Stimulated activated CD8-positive, alpha-beta memory T cell treated with anti-CD3 and anti-CD28 coated beads, Interleukin-15, amount 100 ng/mL, for 48 hours (primary cell): ENCODE measurements around the gene TSSC4.

Experiments
- DNase-seq, 2 donors: peaks; one replicate each; pipeline ENCODE4 v3.0.0-alpha.2; 2020; ENCODE audit warnings: low read depth in 2 of 2

TSSC4 gene

GRCh38 chr11:2369320-2369719 lies 31.2 kb upstream of the TSSC4 start:
- DNase-seq: no peak

- DNase-seq: no peak
Observed at GRCh38 chr11:2369896-2370295, 30.7 kb upstream of the TSSC4 start.

- DNase-seq: no peak
Observed at GRCh38 chr11:2374456-2375201, 25.9 kb upstream of the TSSC4 start.

DNA sequence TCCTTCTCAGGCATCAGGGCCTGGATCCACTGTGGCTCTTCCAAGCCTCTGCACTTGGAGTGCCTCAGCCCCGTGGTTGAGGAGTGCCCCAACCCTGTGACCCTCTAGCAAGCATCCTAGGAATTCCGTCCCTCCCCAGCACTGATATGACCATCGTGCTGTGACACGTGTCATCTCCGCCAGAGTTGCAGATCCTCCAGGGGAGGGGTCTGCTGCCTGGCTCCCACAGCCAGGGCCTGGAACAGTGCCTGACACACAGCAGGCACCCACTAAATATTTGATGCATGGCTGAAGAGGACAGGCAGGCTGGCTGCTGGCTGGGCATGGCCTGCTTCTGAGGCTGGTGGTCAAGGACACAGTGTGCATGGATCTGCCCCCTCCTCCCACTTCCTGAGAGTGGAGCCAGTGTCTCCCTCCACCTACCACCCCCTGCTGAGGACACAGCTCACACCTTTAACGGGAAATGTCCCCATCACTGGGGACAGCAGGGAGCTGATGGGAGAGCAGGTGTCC lies 25.2 kb upstream of the TSSC4 start:
- DNase-seq: no peak

DNA sequence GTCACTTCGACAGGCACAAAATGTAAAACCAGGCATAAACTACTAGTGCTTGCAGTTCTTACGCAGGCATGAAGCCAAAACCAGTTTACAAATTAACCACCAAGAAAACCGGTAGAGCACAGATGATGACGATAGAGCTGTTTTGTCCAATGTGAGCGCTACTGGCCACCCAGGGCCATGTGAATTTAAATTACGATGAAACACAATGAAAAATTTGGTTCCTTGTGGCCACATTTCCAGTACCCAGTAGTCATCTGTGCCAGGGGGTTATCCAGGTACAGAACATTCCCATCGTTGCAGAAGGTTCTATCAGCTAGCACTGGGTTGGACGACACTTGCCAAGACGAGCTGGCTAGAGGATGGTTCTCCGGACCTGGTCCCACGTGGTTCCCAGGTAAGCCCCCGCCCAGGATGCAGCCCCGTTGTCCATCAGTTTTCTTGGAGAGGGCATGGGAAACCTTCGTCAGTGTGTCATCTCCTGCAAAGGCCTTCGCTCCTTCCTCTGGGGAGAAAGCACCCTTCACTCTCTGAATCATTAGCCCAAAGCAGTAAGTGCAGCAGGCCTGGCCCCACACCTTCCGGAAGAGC lies 24.5 kb upstream of the TSSC4 start:
- no peak for DNase-seq

DNA sequence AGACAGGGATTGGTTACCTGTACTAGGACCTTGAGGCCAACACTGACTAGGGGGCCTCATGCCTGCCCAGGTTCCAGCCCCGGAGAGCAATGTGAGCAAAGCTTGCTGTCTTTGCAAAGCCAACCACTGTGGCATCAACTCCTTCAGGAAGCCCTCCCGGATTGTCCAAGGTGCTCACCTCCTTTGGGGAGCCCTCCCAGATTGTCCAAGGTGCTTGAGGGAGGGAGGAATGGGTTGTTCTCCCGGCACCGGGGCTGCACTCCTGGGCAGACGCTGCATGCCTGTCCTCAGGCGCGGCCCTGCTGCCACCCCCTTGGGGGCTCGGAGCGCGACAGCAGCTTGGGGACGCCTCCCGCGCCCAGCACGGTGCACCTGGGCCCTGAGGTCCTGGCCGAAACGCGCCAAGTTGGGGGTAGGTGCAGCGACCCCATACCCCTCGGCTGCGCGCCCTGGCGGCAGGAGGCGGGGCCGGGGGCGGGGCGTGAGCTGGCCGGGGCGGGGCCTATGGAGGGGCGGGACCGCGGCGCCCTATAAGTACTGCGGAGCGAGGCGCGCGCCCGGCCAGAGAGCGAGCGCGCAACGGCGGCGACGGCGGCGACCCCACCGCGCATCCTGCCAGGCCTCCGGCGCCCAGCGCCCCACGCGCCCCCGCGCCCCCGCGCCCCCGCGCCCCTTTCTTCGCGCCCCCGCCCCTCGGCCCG lies 23.6 kb upstream of the TSSC4 start, which contains the start of gene CD81:
Gene CD81 (plus strand): TSS at position 560 of the 701 bp plus-strand sequence. CDS start 240 bp downstream, outside the sequence.
- DNase-seq: peak; percentile 34 to 40

DNA sequence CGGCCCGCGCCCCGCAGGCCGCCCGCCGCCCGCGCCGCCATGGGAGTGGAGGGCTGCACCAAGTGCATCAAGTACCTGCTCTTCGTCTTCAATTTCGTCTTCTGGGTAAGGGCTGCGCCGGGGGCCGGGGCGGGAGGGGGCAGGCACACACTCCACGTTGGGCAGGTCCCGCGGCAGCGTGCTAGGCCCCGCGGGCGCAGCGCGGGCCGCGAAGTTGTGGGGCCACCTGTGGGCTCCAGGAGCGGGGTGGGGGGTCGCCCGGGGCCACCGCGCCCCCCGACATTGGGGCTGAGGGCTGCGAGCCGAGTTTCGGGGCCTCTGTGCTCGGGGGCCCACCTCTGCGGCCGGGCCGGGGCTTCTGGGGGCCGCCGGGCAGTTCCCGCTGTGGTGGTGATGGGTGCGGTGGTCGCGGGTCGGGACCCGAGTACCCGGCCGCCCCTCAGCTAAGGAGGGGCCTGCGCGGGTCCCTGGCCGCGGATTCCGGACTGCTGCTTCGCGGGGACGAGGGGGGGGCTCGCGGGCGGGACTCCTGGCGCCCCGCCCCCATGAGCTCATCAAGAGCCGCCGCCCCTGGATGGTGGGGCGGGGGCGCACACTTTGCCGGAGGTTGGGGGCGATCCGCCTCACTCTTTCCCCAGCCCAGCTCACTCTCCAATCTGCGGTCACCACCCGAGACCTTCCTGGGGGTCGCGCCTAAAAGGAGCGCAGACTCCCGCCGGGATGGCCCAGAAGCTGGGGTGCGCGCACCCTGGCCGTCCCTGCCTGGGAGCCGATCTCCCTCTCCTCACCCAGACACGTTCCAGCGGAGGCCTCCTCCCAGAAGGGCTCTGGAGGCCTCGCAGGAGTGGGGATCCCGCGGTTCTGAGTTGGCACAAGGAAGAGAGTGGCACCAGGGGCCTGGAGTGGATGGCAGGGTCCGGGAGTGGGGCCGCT lies 22.8 kb upstream of the TSSC4 start:
- peak in 1 of 2 donors; percentile 43 for DNase-seq

- no peak for DNase-seq
Observed at GRCh38 chr11:2378527-2379210, 21.9 kb upstream of the TSSC4 start.

DNA sequence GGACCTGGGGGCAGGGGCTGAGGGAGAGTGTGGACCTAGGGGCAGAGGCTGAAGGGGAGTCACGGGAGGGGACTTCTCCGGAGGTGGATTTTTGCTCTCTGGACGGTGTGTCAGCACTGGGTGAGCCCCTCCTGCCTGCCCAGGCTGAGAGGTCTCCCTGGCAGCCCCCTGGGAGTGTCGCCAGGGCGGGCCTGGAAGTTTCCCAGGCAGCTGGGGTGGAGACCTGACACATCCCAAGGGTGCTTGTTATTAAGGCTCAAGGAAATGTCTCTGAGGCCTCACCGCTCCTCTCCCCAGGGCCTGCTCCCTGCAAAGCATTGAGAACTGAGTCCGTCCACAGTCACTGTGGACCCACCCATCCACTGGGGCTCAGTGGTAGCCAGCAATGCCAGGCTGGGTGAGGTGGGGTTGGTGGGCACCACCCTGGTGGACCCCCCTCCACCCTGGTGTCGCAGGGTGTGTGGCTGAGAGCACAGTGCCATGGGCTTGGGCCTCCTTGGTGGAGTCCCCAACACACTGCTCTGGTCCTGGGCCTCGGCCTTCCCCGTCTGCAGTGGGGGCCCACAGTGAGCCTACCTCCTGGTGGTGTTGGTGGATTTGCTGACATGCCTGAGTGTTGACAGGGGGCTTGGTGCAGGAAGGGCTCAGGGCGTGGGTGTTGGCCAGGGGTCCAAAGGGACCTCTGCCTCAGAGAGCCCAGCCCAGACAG lies 20.9 kb upstream of the TSSC4 start:
- DNase-seq: no peak

GRCh38 chr11:2380396-2380795 lies 20.2 kb upstream of the TSSC4 start:
- no peak for DNase-seq

DNA sequence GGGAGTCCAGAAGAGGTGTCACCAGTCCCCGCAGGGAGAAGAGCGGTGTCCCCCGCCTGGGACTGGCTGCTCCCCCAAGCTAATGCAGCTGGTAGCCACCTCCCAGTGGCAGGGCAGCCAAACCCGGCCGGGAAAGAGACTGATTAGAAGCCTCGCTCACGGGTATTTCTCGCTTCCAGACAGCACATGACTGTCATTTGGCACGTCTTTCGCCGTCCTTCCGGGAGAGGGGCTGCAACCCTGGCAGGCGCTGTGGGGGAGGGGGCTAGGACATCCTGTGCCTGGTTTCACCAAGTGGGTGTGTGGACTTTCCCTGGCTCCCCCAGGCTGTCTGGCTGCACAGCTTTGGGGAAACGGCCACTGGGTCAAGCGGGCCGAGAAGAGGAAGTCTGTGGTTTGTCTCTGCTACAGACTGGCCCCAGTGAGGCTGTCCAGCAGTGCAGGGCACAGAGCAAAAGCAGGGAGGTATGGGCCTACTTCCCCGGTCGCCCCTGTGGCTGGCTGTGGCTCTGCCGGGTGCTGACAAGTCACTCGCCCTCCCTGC lies 19.7 kb upstream of the TSSC4 start:
- DNase-seq: no peak

GRCh38 chr11:2381494-2382128 lies 18.9 kb upstream of the TSSC4 start:
- no peak for DNase-seq

DNA sequence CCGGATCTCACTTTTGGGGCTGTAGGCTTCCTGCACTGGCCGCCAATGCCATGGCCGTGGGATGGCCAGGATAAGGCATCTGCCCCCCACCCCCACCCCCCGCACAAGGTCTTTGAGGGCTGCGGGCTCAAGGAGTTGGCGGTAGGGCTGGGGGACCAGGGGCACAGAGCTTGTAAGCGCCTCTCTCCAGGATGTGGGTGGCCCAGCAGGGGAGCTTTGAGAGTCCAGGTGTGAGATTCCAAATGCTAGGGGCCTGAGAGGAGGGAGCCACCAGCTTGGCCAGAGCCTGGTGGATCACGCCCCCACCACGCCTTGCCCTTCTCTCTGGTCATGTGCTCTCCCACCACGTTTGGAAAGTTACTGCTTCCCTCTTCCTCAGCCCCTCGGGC lies 18.4 kb upstream of the TSSC4 start:
- no peak for DNase-seq

DNA sequence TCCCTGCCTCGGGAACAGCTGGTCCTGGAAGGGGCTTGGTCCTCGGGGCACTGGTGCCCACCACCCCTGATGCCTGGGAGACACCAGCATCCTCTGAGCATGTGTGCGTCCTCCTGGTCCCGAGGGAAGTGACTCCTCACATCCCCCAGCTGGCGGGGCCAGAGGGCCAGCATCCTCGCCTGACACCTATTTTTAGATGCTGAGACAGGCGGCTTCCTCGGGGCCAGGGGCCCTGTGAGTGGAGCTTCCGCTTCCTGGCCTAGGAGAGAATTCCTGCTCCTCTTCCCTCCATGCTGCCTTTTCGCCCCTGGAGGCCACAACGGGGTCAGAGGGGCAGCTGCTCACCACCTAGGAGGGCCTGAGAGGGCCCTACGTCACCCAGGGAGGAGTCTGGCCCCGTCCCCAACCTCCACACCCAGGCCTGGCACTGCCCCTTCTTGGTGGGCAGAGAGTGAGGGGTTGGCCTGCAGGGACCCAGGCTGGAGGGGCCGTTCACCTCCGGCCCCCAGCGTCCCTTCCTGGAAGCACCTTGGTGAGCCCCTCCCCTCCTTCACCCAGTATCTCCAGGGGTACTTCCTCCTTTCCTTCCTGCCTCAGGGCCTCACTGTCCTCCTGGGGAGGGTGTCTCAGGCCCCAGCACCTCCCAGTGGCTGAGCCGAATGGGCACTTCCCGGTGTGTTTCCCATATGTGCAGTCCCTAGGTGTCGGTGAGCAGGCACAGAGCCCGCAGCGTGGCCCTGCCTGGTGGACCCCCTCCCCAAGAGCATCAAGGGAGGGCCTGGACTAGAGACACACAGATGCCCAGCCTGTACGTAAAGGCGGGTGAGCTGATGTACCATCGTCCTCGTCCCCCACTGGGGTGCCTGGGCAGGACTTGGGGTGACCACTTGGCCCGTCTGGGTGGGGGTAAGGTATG lies 17.4 kb upstream of the TSSC4 start:
- DNase-seq: no peak

GRCh38 chr11:2383852-2384804 lies 16.4 kb upstream of the TSSC4 start:
- no peak for DNase-seq

- no peak for DNase-seq
Observed at GRCh38 chr11:2385156-2386151, 15.1 kb upstream of the TSSC4 start.
